GM19455 (cell line): ENCODE data around the gene COPS8.

ENCODE experiments used
- ATAC-seq: cut with Tn5 transposase; IDR thresholded peaks from one replicate; pipeline ENCODE4 v1.9.1; 2021; ENCODE audit not compliant: unreplicated experiment

The COPS8 gene

GRCh38 chr2:237130562-237131421 lies 45.1 kb downstream of the COPS8 start:
- no peak for ATAC-seq

GRCh38 chr2:237131749-237132533 lies 46.3 kb downstream of the COPS8 start:
- no peak for ATAC-seq

- ATAC-seq: no peak
Observed at GRCh38 chr2:237132799-237133198, 47.1 kb downstream of the COPS8 start.

GRCh38 chr2:237134321-237135230 lies 48.9 kb downstream of the COPS8 start:
- no peak for ATAC-seq

GRCh38 chr2:237136824-237137223 lies 51.1 kb downstream of the COPS8 start:
- ATAC-seq: no peak

GRCh38 chr2:237137626-237138323 lies 52.1 kb downstream of the COPS8 start:
- no peak for ATAC-seq

GRCh38 chr2:237139123-237139675 lies 53.5 kb downstream of the COPS8 start:
- no peak for ATAC-seq

- no peak for ATAC-seq
Observed at GRCh38 chr2:237140689-237141285, 55.1 kb downstream of the COPS8 start.

- no peak for ATAC-seq
Observed at GRCh38 chr2:237141571-237142051, 55.9 kb downstream of the COPS8 start.

GRCh38 chr2:237143118-237143517 lies 57.4 kb downstream of the COPS8 start:
- ATAC-seq: no peak

- no peak for ATAC-seq
Observed at GRCh38 chr2:237143676-237144440, 58.2 kb downstream of the COPS8 start.

- no peak for ATAC-seq
Observed at GRCh38 chr2:237144516-237144915, 58.8 kb downstream of the COPS8 start.

GRCh38 chr2:237147317-237147716 lies 61.6 kb downstream of the COPS8 start:
- no peak for ATAC-seq

- ATAC-seq: no peak
Observed at GRCh38 chr2:237148624-237149023, 62.9 kb downstream of the COPS8 start.

GRCh38 chr2:237149425-237149824 lies 63.7 kb downstream of the COPS8 start:
- no peak for ATAC-seq
